ENCODE measurements around the gene CKB.

- no peak for TF ChIP-seq CTCF (IDR thresholded peaks at IDR 0.05 in 8 of 11, conservative IDR thresholded peaks at IDR 0.05 in 3 of 11)
- TF ChIP-seq POLR2AphosphoS5 (IDR thresholded peaks at IDR 0.05): no peak
- no peak for TF ChIP-seq POLR2A (IDR thresholded peaks at IDR 0.05)
Observed at GRCh38 chr14:103533137-103533998, 10.7 kb upstream of the CKB start.
